NCI-H1930 (cell line): Measurements from ENCODE around the gene ARHGEF7.

ENCODE experiments used
- DNase-seq, 2 experiments: peaks; one replicate each; lab custom pipeline; 2025; lab: John Stamatoyannopoulos, UW

ARHGEF7 gene

DNA sequence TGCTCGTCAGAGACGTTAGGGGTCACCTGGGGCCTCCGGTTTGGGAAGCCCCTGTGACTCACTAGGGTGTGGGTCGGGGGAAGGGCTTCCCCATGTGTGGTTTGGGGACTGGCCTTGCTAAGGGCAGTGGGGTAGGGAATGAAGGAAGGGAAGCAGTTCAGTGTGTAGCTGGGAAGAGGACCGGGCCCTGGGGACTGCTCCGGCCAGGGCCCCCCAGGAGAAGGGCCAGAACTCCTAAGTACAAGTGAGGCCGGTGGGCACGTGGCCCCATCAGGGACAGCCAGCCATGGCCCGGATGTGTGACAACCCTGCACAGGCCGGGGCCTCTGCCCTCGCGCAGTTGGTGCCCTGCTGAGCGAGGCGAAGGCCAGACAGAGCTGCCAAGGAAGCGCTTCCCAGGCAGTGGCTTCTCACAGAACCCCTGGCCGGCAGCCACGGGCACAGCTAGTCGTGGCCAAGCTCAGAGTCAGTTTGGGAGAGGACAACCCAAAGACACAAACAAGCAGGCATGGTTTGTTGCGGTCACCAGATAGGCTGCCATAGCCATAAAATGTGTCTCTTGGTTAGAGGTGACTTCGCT, 231.1 kb downstream of the ARHGEF7 start:
- DNase-seq: no peak

GRCh38 chr13:111347438-111347837, 232.3 kb downstream of the ARHGEF7 start:
- no peak for DNase-seq

- DNase-seq: no peak
Observed at GRCh38 chr13:111353508-111353907, 238.4 kb downstream of the ARHGEF7 start.

GRCh38 chr13:111354789-111355188, 239.7 kb downstream of the ARHGEF7 start:
- no peak for DNase-seq
